Measurements from ENCODE around the gene LONRF2.
A peak's percentile ranks its signal among the peaks of the same experiment; 100 is the strongest.

The LONRF2 gene

DNA sequence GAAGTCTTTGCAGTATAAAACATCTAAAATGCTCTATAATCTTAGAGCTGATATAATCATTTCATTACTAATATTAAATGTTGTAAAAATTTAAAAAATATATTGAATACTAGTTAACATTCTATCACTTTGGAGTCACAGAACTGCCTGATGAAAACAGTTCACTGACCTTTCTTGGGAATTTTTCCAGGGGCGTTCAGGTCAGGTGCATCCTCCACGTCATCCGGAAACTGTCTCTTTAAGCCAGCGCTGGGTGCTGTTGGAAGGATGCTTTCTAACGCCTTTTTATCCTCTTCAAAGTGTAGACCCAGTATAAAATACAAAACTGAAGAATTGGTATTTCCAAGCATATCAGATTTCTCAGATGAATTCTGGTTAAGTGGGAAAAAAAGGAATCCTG is 22.8 kb downstream of the LONRF2 start:
- H3K4me3 ChIP-seq (ENCODE audit: low read length) = no peak overlapping the region
- H3K36me3 ChIP-seq (ENCODE audit: insufficient read depth, low read length) = no peaks in the 10 kb centered on the region
- WGBS = 92% methylated on average over 5 of the region's 5 CpGs
- no peaks in the 10 kb centered on the region for H3K27me3 ChIP-seq (ENCODE audit: insufficient read depth, low read length)
- no peak overlapping the region for H3K9ac ChIP-seq (ENCODE audit: low read depth, low read length)
- H3K9me3 ChIP-seq (ENCODE audit: insufficient read depth, low read depth, low read length) = peaks cover 8% of the 10 kb centered on the region; the same call in 1 of the 2 replicates
- H3K4me1 ChIP-seq (ENCODE audit: insufficient read depth, low read length) = no peaks in the 10 kb centered on the region
- H3K27ac ChIP-seq (ENCODE audit: low read depth, low read length) = no peak overlapping the region

DNA sequence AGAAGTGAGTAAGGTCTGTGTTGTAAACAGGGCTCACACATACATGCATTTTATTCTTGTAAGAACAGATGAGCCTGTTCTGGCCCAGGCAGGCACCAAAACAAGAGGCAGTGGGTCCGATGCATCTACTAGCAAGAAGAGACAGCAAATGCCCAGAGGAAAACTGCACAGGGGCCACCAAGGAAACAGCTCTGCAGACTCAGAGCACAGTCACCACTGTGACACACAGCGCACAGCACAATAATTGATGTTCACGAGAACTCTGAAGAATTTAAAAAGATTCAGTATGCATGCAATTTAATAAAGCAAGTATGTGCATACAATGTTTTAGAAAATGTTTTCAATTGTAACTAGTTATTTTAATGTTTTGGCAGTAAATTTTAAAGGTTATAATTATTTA is 24.8 kb downstream of the LONRF2 start:
- no peak overlapping the region for H3K4me3 ChIP-seq (ENCODE audit: low read length)
- H3K4me1 ChIP-seq (ENCODE audit: insufficient read depth, low read length) = 0 out of 2 replicates have a peak, but pooled peaks cover 1% of the 10 kb centered on the region
- no peaks in the 10 kb centered on the region for H3K27me3 ChIP-seq (ENCODE audit: insufficient read depth, low read length)
- H3K36me3 ChIP-seq (ENCODE audit: insufficient read depth, low read length) = no peaks in the 10 kb centered on the region
- H3K9me3 ChIP-seq (ENCODE audit: insufficient read depth, low read depth, low read length) = no peaks in the 10 kb centered on the region
- 97% methylated on average over 3 of the region's 3 CpGs for WGBS
- H3K27ac ChIP-seq (ENCODE audit: low read depth, low read length) = no peak overlapping the region
- H3K9ac ChIP-seq (ENCODE audit: low read depth, low read length) = no peak overlapping the region

DNA sequence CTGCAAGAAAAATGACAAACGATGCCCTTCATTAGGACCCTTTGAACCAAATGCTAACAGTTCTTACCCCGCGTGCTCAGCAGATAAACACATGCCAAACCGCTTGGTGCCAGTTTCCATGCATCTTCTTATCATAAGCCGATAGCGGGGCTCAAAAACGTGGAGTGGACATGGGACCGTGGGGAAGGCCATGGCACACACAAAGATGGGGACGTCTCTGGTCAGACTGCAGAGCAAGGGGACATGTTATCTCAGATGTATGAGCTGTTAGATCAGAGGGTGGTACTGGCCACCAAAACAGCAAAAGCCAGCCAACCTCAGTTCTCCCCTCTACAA is 28.2 kb downstream of the LONRF2 start:
- Histone ChIP-seq H3K36me3 (ENCODE audit: insufficient read depth, low read length) (no peaks in the 10 kb centered on the region), H3K4me3 (ENCODE audit: low read length) (no peak overlapping the region), H3K9ac (ENCODE audit: low read depth, low read length) (no peak overlapping the region), H3K27me3 (ENCODE audit: insufficient read depth, low read length) (no peaks in the 10 kb centered on the region), H3K4me1 (ENCODE audit: insufficient read depth, low read length) (peaks cover 19% of the 10 kb centered on the region), H3K27ac (ENCODE audit: low read depth, low read length) (no peak overlapping the region), H3K9me3 (ENCODE audit: insufficient read depth, low read depth, low read length) (no peaks in the 10 kb centered on the region)
- 95% methylated on average over 9 of the region's 9 CpGs for WGBS

DNA sequence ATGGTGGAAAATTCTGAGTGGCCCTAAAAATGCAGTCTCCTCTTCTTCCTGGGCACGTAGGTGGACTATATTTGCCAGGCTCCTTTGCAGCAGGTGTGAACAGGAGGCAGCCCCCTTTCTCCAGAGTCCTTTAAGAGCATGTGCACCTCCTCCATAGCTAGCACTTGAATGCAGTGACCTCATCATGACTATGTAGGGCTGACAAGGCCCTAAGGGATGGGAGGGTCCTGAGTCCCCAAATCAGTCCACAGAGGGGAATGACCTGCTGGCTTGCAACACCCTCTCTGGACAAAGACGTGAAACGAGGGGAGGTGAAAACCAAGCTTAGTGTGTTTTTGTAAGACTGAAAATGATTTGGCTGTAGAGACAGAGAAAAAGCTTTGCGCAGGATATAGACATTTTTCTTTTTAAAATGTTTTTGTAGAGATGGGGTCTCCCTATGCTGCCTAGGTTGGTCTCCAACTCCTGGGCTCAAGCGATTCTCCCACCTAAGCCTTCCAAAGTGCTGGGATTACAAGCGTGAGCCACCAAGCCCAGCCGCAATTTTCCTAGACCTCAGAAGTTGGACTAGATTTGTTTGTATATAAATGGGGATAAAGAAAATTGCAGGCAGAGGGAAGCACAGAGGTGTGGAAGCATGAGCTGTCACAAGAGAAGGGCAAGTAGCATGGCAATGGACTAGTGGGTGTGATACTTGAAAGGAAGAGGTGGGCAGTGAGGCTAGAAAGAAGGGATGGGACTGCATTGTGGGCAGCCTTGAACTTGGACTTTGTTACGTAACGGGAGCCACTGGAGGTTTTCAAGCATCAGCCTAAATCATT is 28.8 kb downstream of the LONRF2 start:
- Histone ChIP-seq H3K27ac (ENCODE audit: low read depth, low read length) (no peak overlapping the region), H3K36me3 (ENCODE audit: insufficient read depth, low read length) (no peaks in the 10 kb centered on the region), H3K4me1 (ENCODE audit: insufficient read depth, low read length) (peaks cover 19% of the 10 kb centered on the region), H3K4me3 (ENCODE audit: low read length) (no peak overlapping the region), H3K9me3 (ENCODE audit: insufficient read depth, low read depth, low read length) (no peaks in the 10 kb centered on the region), H3K27me3 (ENCODE audit: insufficient read depth, low read length) (no peaks in the 10 kb centered on the region), H3K9ac (ENCODE audit: low read depth, low read length) (no peak overlapping the region)
- 90% methylated on average over 9 of the region's 9 CpGs for WGBS

DNA sequence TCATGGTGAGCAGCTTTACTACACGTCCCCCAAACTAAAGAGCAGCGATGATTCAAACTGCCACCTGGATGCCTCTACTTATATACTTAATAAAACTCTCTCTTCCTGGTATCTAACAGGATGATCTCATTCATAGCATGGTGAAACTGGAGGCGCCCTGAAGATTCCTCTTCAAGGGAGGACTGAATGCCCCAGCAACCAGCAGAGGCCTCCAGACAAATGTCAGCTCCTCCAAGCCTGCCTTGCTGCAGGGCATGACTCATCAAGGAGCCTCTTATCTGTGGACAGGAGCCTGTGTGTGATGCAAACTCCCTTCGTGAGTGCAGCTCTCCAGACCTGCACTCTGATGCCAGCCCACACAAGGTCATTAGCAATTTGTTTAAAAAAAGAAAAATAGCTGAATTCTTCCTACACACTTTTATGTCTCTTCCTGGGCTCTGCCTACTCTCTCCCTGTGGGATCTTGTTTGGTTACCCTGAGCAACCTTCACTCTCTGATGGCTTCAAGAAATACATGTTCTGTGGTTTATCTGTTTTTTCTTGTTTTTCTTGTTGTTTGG is 30.2 kb downstream of the LONRF2 start:
- Histone ChIP-seq H3K36me3 (ENCODE audit: insufficient read depth, low read length) (no peaks in the 10 kb centered on the region), H3K9ac (ENCODE audit: low read depth, low read length) (no peak overlapping the region), H3K27ac (ENCODE audit: low read depth, low read length) (no peak overlapping the region), H3K4me3 (ENCODE audit: low read length) (no peak overlapping the region), H3K9me3 (ENCODE audit: insufficient read depth, low read depth, low read length) (no peaks in the 10 kb centered on the region), H3K27me3 (ENCODE audit: insufficient read depth, low read length) (no peaks in the 10 kb centered on the region), H3K4me1 (ENCODE audit: insufficient read depth, low read length) (peaks cover 19% of the 10 kb centered on the region)
- WGBS = 48% methylated on average over 4 of the region's 4 CpGs

DNA sequence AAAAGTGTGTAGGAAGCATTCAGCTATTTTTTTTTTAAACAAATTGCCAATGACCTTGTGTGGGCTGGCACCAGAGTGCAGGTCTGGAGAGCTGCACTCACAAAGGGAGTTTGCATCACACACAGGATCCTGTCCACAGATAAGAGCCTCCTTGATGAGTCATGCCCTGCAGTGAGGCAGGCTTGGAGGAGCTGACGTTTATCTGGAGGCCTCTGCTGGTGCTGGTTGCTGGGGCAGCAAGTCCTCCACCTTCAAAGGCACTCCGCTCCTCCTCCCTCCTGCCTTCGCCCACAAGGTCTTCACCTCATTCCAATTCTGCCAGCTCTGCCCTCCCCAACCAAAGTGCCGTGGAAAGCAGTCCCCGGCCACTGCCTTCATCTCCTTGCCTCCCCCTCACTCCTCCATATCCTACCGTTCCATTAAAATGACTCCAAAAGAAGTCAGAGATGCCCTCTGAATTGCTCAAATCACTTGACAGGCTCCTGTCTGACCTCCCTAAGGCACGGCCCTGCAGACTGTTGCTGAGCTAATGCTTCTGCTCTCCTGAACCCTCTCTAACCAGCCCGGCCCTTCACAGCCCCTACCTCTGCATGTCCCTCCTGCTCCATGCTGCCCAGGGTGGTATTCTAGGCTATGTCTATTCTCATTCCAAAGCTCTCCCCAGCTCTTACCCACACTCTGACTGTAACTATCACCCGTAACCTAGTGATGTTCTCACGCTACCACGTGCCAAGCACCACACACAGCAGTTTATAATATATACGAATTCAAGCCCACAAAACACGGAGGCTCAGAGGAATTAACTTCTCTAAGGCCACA is 30.9 kb downstream of the LONRF2 start:
- H3K36me3 ChIP-seq (ENCODE audit: insufficient read depth, low read length) = no peaks in the 10 kb centered on the region
- H3K27me3 ChIP-seq (ENCODE audit: insufficient read depth, low read length) = no peaks in the 10 kb centered on the region
- H3K9me3 ChIP-seq (ENCODE audit: insufficient read depth, low read depth, low read length) = no peaks in the 10 kb centered on the region
- no peak overlapping the region for H3K9ac ChIP-seq (ENCODE audit: low read depth, low read length)
- WGBS = 76% methylated on average over 13 of the region's 13 CpGs
- H3K27ac ChIP-seq (ENCODE audit: low read depth, low read length) = no peak overlapping the region
- no peak overlapping the region for H3K4me3 ChIP-seq (ENCODE audit: low read length)
- peaks cover 25% of the 10 kb centered on the region for H3K4me1 ChIP-seq (ENCODE audit: insufficient read depth, low read length)

DNA sequence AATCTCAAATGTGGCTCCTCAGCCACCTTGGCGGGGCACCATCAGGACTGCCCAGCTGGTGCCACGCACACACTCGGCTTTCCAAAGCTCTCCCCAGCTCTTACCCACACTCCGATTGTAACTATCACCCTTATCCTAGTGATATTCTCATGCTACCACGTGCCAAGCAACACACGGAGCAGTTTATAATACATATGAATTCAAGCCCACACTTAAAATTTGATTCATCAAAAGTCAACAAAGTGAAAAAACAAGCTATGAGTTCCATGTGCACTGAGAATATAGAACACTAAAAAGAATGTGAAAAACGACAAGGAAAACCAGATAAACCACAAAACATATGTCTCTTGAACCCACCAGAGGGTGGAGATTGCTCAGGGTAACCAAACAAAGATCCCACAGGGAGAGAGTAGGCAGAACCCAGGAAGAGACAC is 31.6 kb downstream of the LONRF2 start:
- Histone ChIP-seq H3K9me3 (ENCODE audit: insufficient read depth, low read depth, low read length) (no peaks in the 10 kb centered on the region), H3K9ac (ENCODE audit: low read depth, low read length) (no peak overlapping the region), H3K36me3 (ENCODE audit: insufficient read depth, low read length) (no peaks in the 10 kb centered on the region), H3K4me1 (ENCODE audit: insufficient read depth, low read length) (peaks cover 31% of the 10 kb centered on the region), H3K4me3 (ENCODE audit: low read length) (no peak overlapping the region), H3K27me3 (ENCODE audit: insufficient read depth, low read length) (no peaks in the 10 kb centered on the region), H3K27ac (ENCODE audit: low read depth, low read length) (no peak overlapping the region)
- WGBS = 94% methylated on average over 7 of the region's 7 CpGs

DNA sequence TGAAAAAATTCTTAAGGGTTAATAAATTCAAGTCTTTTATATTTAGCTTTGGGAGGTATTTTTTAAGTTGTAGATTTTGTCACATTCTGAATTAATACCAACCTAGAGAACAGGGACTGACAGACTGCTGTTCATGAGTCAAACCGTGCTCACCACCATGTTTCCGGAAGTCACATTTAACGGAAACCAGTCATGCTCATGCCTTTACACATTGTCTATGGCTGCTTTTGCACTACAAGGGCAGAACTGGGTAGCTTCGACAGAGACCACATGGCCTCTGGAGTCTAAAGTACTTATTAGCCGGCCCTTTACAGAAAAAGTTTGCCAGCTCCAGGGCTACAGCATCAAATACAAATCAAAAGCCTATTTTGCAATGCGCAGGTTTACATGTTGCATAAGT is 33.3 kb downstream of the LONRF2 start:
- no peaks in the 10 kb centered on the region for H3K36me3 ChIP-seq (ENCODE audit: insufficient read depth, low read length)
- 95% methylated on average over 6 of the region's 6 CpGs for WGBS
- no peaks in the 10 kb centered on the region for H3K27me3 ChIP-seq (ENCODE audit: insufficient read depth, low read length)
- H3K4me3 ChIP-seq (ENCODE audit: low read length) = no peak overlapping the region
- no peak overlapping the region for H3K27ac ChIP-seq (ENCODE audit: low read depth, low read length)
- peaks cover 37% of the 10 kb centered on the region for H3K4me1 ChIP-seq (ENCODE audit: insufficient read depth, low read length)
- H3K9me3 ChIP-seq (ENCODE audit: insufficient read depth, low read depth, low read length) = no peaks in the 10 kb centered on the region
- no peak overlapping the region for H3K9ac ChIP-seq (ENCODE audit: low read depth, low read length)

DNA sequence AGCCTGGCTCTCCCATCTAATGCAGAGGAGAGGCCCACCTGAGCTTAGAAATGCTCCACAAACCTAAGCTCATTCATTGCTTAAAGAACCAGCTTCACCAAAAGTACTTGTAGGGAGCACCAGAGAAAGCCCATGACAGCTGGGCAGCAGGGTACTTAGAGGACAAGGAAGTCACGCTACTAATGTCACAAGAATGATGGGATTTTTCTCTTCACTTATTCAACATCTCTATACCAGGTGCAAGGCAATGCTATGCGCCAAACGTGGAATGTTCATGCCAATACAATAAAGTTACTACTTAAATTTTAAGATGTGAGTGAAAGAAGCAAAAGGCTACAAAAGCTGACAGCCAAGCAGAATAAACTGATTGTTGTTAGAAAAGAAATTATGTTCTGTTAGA is 36.0 kb downstream of the LONRF2 start:
- Histone ChIP-seq H3K4me3 (ENCODE audit: low read length) (no peak overlapping the region), H3K9ac (ENCODE audit: low read depth, low read length) (no peak overlapping the region), H3K27me3 (ENCODE audit: insufficient read depth, low read length) (no peaks in the 10 kb centered on the region), H3K9me3 (ENCODE audit: insufficient read depth, low read depth, low read length) (no peaks in the 10 kb centered on the region), H3K36me3 (ENCODE audit: insufficient read depth, low read length) (no peaks in the 10 kb centered on the region), H3K4me1 (ENCODE audit: insufficient read depth, low read length) (peaks cover 35% of the 10 kb centered on the region), H3K27ac (ENCODE audit: low read depth, low read length) (peak overlapping the region; percentile 24; the same call in 1 of the 2 replicates)
- 92% methylated on average over 1 of the region's 3 CpGs for WGBS

DNA sequence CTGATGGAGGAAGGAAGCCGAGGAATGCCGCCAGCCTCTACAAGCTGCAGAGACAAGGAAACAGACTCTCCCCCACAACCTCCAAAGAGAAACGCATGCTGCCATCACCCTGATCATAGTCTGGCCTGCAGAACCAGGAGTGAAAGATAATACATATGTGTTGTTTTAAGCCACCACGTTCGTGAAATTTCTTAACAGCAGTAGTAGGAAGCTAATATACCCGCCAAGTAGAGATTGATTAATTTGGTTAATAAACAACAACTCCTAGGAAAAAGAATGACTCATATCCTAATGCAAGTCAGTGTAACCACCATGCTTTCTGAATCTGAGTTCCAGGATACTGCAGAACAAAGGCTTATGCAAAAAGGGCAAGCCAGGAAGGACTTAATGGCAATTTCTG is 36.6 kb downstream of the LONRF2 start:
- no peaks in the 10 kb centered on the region for H3K27me3 ChIP-seq (ENCODE audit: insufficient read depth, low read length)
- H3K27ac ChIP-seq (ENCODE audit: low read depth, low read length) = no peak overlapping the region
- no peaks in the 10 kb centered on the region for H3K9me3 ChIP-seq (ENCODE audit: insufficient read depth, low read depth, low read length)
- no peak overlapping the region for H3K4me3 ChIP-seq (ENCODE audit: low read length)
- 59% methylated on average over 5 of the region's 6 CpGs for WGBS
- no peaks in the 10 kb centered on the region for H3K36me3 ChIP-seq (ENCODE audit: insufficient read depth, low read length)
- H3K4me1 ChIP-seq (ENCODE audit: insufficient read depth, low read length) = peaks cover 35% of the 10 kb centered on the region
- H3K9ac ChIP-seq (ENCODE audit: low read depth, low read length) = no peak overlapping the region

DNA sequence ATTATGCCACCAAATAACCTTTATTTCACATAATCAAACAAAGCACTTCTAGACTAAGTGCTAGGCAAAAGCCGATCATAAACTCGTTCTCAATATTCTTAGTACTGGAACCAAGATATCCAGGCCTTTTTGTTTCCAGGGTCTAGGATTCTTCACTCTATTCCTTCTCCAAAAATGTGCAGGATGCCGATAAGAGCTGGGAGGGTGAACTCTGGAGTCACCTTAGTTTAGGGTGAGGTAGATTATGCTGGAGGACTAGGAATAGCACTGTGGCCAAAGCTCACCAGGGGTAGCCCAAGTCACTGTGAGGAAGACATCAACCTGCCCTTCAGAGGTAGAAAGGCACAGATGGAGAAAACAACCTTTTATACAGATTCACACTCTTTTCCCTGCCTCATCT is 37.3 kb downstream of the LONRF2 start:
- Histone ChIP-seq H3K27me3 (ENCODE audit: insufficient read depth, low read length) (no peaks in the 10 kb centered on the region), H3K4me1 (ENCODE audit: insufficient read depth, low read length) (peaks cover 36% of the 10 kb centered on the region), H3K9me3 (ENCODE audit: insufficient read depth, low read depth, low read length) (no peaks in the 10 kb centered on the region), H3K4me3 (ENCODE audit: low read length) (no peak overlapping the region), H3K27ac (ENCODE audit: low read depth, low read length) (no peak overlapping the region), H3K9ac (ENCODE audit: low read depth, low read length) (no peak overlapping the region), H3K36me3 (ENCODE audit: insufficient read depth, low read length) (no peaks in the 10 kb centered on the region)
- 64% methylated on average over 3 of the region's 3 CpGs for WGBS
